ENCODE measurements around the gene ESCO1. TPM values are rescaled to one million over a fixed set of nuclear protein-coding genes. Genes with fewer than 3 reads are reported as not detected.

The ESCO1 gene
- total RNA-seq, 1 donor from 2014 or later = 13.6 TPM

- Histone ChIP-seq H3K4me3 (ENCODE audit: low read length in 3 of 3) (no peak overlapping the region), H3K27me3 (ENCODE audit: control insufficient read depth in 3 of 3, insufficient read depth in 3 of 3, low read length in 3 of 3) (no peaks in the 10 kb centered on the region), H3K4me1 (ENCODE audit: control insufficient read depth in 3 of 3, insufficient read depth in 3 of 3, low read length in 3 of 3) (peaks cover 3 to 9% (median 8%) of the 10 kb centered on the region in 3 donors), H3K9me3 (ENCODE audit: control insufficient read depth in 3 of 3, low read length in 3 of 3) (no peaks in the 10 kb centered on the region), H3K36me3 (ENCODE audit: control insufficient read depth in 3 of 3, insufficient read depth in 3 of 3, low read length in 3 of 3) (peaks cover 3 to 11% (median 7%) of the 10 kb centered on the region in 3 donors), H3K27ac (ENCODE audit: low read depth, low read length) (no peak overlapping the region), H3K9ac (ENCODE audit: low read depth in 1 of 3, low read length in 3 of 3) (no peak overlapping the region)
Observed at GRCh38 chr18:21499997-21500396, 100.5 kb downstream of the ESCO1 start.

- Histone ChIP-seq H3K36me3 (ENCODE audit: control insufficient read depth in 3 of 3, insufficient read depth in 3 of 3, low read length in 3 of 3) (peaks cover 3 to 11% (median 7%) of the 10 kb centered on the region in 3 donors), H3K9me3 (ENCODE audit: control insufficient read depth in 3 of 3, low read length in 3 of 3) (no peaks in the 10 kb centered on the region), H3K4me3 (ENCODE audit: low read length in 3 of 3) (no peak overlapping the region), H3K27me3 (ENCODE audit: control insufficient read depth in 3 of 3, insufficient read depth in 3 of 3, low read length in 3 of 3) (no peaks in the 10 kb centered on the region), H3K9ac (ENCODE audit: low read depth in 1 of 3, low read length in 3 of 3) (no peak overlapping the region), H3K27ac (ENCODE audit: low read depth, low read length) (no peak overlapping the region), H3K4me1 (ENCODE audit: control insufficient read depth in 3 of 3, insufficient read depth in 3 of 3, low read length in 3 of 3) (no peaks in the 10 kb centered on the region)
Observed at GRCh38 chr18:21496277-21496835, 104.1 kb downstream of the ESCO1 start.

DNA sequence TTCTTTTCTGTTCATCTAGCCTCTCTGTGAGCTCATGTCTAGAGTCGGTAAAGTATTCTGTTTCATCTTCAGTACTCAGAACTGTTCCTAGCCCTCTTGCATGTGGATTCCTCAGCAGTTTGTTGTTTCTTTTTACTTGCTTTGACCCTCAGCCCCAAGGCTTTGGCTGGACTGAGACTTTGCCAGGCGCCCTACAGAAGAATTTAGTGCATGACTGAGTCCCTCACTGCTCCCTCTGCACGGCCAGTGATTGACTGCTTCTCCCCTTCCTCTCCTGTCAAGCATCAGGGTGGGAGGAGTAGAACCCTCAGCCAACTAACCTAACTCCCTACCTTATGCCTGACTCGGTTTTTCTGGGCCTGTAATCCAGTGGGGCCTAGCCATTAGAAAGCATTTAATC is 109.8 kb downstream of the ESCO1 start:
- no peaks in the 10 kb centered on the region for H3K9me3 ChIP-seq (ENCODE audit: control insufficient read depth in 3 of 3, low read length in 3 of 3)
- H3K36me3 ChIP-seq (ENCODE audit: control insufficient read depth in 3 of 3, insufficient read depth in 3 of 3, low read length in 3 of 3) = peaks cover 0 to 2% (median 0%) of the 10 kb centered on the region in 3 donors
- no peaks in the 10 kb centered on the region for H3K27me3 ChIP-seq (ENCODE audit: control insufficient read depth in 3 of 3, insufficient read depth in 3 of 3, low read length in 3 of 3)

DNA sequence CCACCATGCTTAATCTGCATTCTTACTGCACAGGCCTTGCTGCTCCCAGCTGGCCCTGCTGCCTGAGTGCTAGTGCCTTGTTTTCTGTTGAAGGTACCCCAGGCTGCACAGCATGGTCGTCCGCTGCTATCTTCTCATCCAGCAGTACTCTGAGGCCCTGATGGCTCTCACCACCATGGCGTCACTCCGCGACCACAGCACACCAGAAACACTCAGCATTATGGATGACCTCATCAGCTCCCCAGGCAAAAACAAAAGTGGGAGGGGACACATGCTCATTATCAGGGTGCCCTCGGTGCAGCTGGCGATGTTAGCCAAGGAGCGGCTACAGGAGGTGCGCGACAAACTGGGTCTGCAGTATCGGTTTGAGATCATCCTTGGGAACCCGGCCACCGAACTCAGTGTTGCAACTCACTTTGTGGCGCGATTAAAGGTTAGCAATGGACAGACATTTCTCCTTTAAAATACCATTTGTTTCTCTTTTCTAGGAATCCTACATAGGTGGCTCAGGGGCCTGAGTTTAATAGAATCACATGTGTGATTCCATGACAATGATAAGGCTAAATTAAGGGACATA is 110.5 kb downstream of the ESCO1 start:
- Histone ChIP-seq H3K4me3 (ENCODE audit: low read length in 3 of 3) (no peak overlapping the region), H3K36me3 (ENCODE audit: control insufficient read depth in 3 of 3, insufficient read depth in 3 of 3, low read length in 3 of 3) (peaks cover 0 to 2% (median 0%) of the 10 kb centered on the region in 3 donors), H3K9me3 (ENCODE audit: control insufficient read depth in 3 of 3, low read length in 3 of 3) (no peaks in the 10 kb centered on the region), H3K27ac (ENCODE audit: low read depth, low read length) (no peak overlapping the region), H3K27me3 (ENCODE audit: control insufficient read depth in 3 of 3, insufficient read depth in 3 of 3, low read length in 3 of 3) (no peaks in the 10 kb centered on the region), H3K9ac (ENCODE audit: low read depth in 1 of 3, low read length in 3 of 3) (no peak overlapping the region), H3K4me1 (ENCODE audit: control insufficient read depth in 3 of 3, insufficient read depth in 3 of 3, low read length in 3 of 3) (peaks cover 5 to 16% (median 5%) of the 10 kb centered on the region in 3 donors)

More for the DNA sequence above, 109.8 kb downstream of the ESCO1 start:
- no peak overlapping the region for H3K27ac ChIP-seq (ENCODE audit: low read depth, low read length)
- H3K4me1 ChIP-seq (ENCODE audit: control insufficient read depth in 3 of 3, insufficient read depth in 3 of 3, low read length in 3 of 3) = peaks cover 5 to 8% (median 5%) of the 10 kb centered on the region in 3 donors
- H3K4me3 ChIP-seq (ENCODE audit: low read length in 3 of 3) = no peak overlapping the region
- no peak overlapping the region for H3K9ac ChIP-seq (ENCODE audit: low read depth in 1 of 3, low read length in 3 of 3)

DNA sequence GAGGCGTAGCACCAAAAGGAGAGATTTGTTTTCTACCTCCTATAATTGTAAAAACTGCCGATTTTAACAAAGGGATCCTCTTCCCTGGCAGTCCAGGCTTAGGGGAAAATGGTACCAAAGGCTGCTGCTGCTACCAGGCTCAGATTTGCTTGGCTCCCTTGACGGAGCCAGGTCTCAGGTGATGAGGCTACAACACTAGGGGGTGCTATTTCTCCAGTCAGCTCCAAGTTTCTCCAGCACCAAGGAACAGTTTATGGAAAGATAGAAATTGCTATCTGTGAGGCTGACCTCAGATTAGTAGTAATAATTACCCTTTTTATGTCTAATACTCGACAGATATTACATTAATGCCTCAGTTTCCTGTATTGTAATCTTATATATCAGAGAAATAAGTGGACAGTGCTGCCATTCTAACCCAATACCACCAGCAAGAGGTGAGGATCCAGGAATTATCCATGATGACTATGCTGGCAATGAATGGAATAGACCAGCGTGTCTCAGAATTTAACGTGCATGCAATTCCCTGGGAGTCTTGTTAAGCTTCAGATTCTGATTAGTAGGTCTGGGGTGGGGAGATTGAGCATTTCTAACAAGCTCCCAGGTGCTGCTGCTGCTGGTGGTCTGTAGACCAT is 111.3 kb downstream of the ESCO1 start:
- no peak overlapping the region for H3K27ac ChIP-seq (ENCODE audit: low read depth, low read length)
- H3K4me1 ChIP-seq (ENCODE audit: control insufficient read depth in 3 of 3, insufficient read depth in 3 of 3, low read length in 3 of 3) = peaks cover 5 to 23% (median 5%) of the 10 kb centered on the region in 3 donors
- H3K36me3 ChIP-seq (ENCODE audit: control insufficient read depth in 3 of 3, insufficient read depth in 3 of 3, low read length in 3 of 3) = peaks cover 0 to 2% (median 0%) of the 10 kb centered on the region in 3 donors
- H3K4me3 ChIP-seq (ENCODE audit: low read length in 3 of 3) = no peak overlapping the region
- H3K27me3 ChIP-seq (ENCODE audit: control insufficient read depth in 3 of 3, insufficient read depth in 3 of 3, low read length in 3 of 3) = no peaks in the 10 kb centered on the region
- H3K9me3 ChIP-seq (ENCODE audit: control insufficient read depth in 3 of 3, low read length in 3 of 3) = no peaks in the 10 kb centered on the region
- no peak overlapping the region for H3K9ac ChIP-seq (ENCODE audit: low read depth in 1 of 3, low read length in 3 of 3)

DNA sequence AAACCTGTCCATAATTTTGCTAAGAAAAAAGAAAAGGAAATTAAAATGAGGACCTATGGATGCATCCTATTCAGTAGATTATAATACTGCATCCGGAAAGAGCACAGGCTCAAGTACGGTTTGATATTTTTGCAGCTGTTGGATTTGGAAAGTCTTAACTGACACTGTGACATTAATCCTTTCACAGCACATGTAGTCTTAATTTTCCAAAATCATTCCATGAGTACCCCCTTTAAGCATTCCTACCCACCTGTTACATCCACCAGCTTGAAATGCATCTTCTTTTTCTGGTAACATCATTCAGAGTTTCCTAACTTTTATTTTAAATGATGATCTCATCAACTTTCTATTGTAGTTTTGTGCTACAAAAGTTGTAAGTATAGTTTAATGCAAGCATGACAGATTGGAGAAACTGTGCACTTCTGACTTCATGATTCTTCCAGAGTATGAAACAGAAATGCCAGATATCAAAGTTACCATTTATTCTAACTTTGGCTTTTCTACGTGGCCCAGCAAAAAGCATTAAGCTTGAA is 113.5 kb downstream of the ESCO1 start:
- H3K9ac ChIP-seq (ENCODE audit: low read depth in 1 of 3, low read length in 3 of 3) = peak overlapping the region in 1 of 3 donors; percentile 55
- H3K4me3 ChIP-seq (ENCODE audit: low read length in 3 of 3) = no peak overlapping the region
- peak overlapping the region; percentile 87 for H3K27ac ChIP-seq (ENCODE audit: low read depth, low read length)
- H3K4me1 ChIP-seq (ENCODE audit: control insufficient read depth in 3 of 3, insufficient read depth in 3 of 3, low read length in 3 of 3) = peaks cover 8 to 28% (median 10%) of the 10 kb centered on the region in 3 donors
- no peaks in the 10 kb centered on the region for H3K9me3 ChIP-seq (ENCODE audit: control insufficient read depth in 3 of 3, low read length in 3 of 3)
- peaks cover 0 to 2% (median 0%) of the 10 kb centered on the region in 3 donors for H3K36me3 ChIP-seq (ENCODE audit: control insufficient read depth in 3 of 3, insufficient read depth in 3 of 3, low read length in 3 of 3)
- H3K27me3 ChIP-seq (ENCODE audit: control insufficient read depth in 3 of 3, insufficient read depth in 3 of 3, low read length in 3 of 3) = no peaks in the 10 kb centered on the region

DNA sequence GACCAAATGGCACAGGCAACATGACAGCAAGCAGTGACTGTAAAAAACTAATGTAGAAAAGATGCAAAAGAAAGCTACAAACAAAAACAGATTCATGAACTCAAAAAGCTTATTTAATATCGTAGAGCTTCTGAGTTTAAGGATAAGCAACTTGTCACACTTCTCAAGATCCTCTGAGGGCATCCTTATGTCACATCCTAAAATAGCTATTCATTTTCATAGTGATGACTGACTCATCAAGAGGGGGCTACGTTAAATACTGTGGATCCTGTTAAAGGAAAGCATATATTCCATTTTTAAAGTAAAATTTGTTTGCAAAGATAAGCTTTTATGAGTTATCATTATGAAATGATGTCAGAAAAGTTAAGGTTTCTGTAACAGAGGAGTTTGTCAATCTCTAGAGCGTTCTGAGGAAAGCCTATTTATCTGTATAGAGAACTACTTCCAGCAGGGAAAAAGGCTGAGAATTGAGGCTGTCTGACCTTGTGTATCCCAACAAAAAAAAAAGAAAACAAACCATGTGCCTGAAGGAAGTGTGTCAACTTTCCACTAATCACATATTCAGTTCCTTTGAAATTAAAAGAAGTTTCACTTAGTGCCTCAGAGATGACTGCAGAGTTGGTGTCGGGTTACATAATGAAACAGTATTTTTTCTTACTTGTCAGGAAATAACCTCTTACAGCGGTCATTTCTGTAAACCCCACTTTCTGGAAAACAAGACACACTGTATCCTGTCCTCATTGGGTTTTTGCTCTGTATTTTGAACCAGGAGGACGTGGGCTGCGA is 115.5 kb downstream of the ESCO1 start:
- Histone ChIP-seq H3K36me3 (ENCODE audit: control insufficient read depth in 3 of 3, insufficient read depth in 3 of 3, low read length in 3 of 3) (peaks cover 0 to 2% (median 0%) of the 10 kb centered on the region in 3 donors), H3K4me1 (ENCODE audit: control insufficient read depth in 3 of 3, insufficient read depth in 3 of 3, low read length in 3 of 3) (peaks cover 8 to 31% (median 10%) of the 10 kb centered on the region in 3 donors), H3K9me3 (ENCODE audit: control insufficient read depth in 3 of 3, low read length in 3 of 3) (no peaks in the 10 kb centered on the region), H3K4me3 (ENCODE audit: low read length in 3 of 3) (no peak overlapping the region), H3K9ac (ENCODE audit: low read depth in 1 of 3, low read length in 3 of 3) (peak overlapping the region in 1 of 3 donors; percentile 10), H3K27ac (ENCODE audit: low read depth, low read length) (peak overlapping the region; percentile 87), H3K27me3 (ENCODE audit: control insufficient read depth in 3 of 3, insufficient read depth in 3 of 3, low read length in 3 of 3) (no peaks in the 10 kb centered on the region)

- peak overlapping the region; percentile 26 for H3K27ac ChIP-seq (ENCODE audit: low read depth, low read length)
Observed at GRCh38 chr18:21483051-21483450, 117.5 kb downstream of the ESCO1 start.

GRCh38 chr18:21481739-21482138 is 118.8 kb downstream of the ESCO1 start:
- Histone ChIP-seq H3K9me3 (ENCODE audit: control insufficient read depth in 3 of 3, low read length in 3 of 3) (no peaks in the 10 kb centered on the region), H3K27ac (ENCODE audit: low read depth, low read length) (peak overlapping the region; percentile 6), H3K4me3 (ENCODE audit: low read length in 3 of 3) (no peak overlapping the region), H3K9ac (ENCODE audit: low read depth in 1 of 3, low read length in 3 of 3) (no peak overlapping the region), H3K36me3 (ENCODE audit: control insufficient read depth in 3 of 3, insufficient read depth in 3 of 3, low read length in 3 of 3) (no peaks in the 10 kb centered on the region), H3K27me3 (ENCODE audit: control insufficient read depth in 3 of 3, insufficient read depth in 3 of 3, low read length in 3 of 3) (no peaks in the 10 kb centered on the region), H3K4me1 (ENCODE audit: control insufficient read depth in 3 of 3, insufficient read depth in 3 of 3, low read length in 3 of 3) (peaks cover 3 to 28% (median 5%) of the 10 kb centered on the region in 3 donors)

More at GRCh38 chr18:21483051-21483450, 117.5 kb downstream of the ESCO1 start:
- Histone ChIP-seq H3K27me3 (ENCODE audit: control insufficient read depth in 3 of 3, insufficient read depth in 3 of 3, low read length in 3 of 3) (no peaks in the 10 kb centered on the region), H3K9me3 (ENCODE audit: control insufficient read depth in 3 of 3, low read length in 3 of 3) (no peaks in the 10 kb centered on the region), H3K36me3 (ENCODE audit: control insufficient read depth in 3 of 3, insufficient read depth in 3 of 3, low read length in 3 of 3) (no peaks in the 10 kb centered on the region), H3K4me1 (ENCODE audit: control insufficient read depth in 3 of 3, insufficient read depth in 3 of 3, low read length in 3 of 3) (peaks cover 7 to 28% (median 8%) of the 10 kb centered on the region in 3 donors), H3K4me3 (ENCODE audit: low read length in 3 of 3) (no peak overlapping the region), H3K9ac (ENCODE audit: low read depth in 1 of 3, low read length in 3 of 3) (peak overlapping the region in 1 of 3 donors; percentile 63)
